ENCODE measurements around the gene PCDHGA5.
"Not testable (repeated sequence)": the region's sequence is repeated elsewhere in the genome, so short reads cannot be mapped to it uniquely, and the experiment has no call there.

- TF ChIP-seq POLR2AphosphoS5 (IDR thresholded peaks at IDR 0.05; ENCODE audit: borderline replicate concordance, low read depth, low read length); EZH2 (IDR thresholded peaks at IDR 0.05); FOXP2 (optimal IDR thresholded peaks at IDR 0.05; ENCODE audit: control extremely low read depth, extremely low read length, insufficient read depth): not testable (repeated sequence)
Measured at GRCh38 chr5:141387557-141388311, 23.8 kb downstream of the PCDHGA5 start, which contains the start of gene PCDHGB4.

Measured in SK-N-MC (cell line).